HepG2 (cell line): ENCODE data around the gene ANKRD13D. TPM values are rescaled to one million over a fixed set of nuclear protein-coding genes. Genes with fewer than 3 reads are reported as not detected.
A peak's percentile ranks its signal among the peaks of the same experiment; 100 is the strongest.

Experiments
- AKAP8 ChIP-seq: sonication (generic); formaldehyde crosslinking; IDR thresholded peaks from 2 replicates; pipeline ENCODE4 v1.5.1; 2020; ENCODE audit warnings: mild to moderate bottlenecking, missing genetic modification reagents
- ARNT2 ChIP-seq: sonication (generic); formaldehyde crosslinking; IDR thresholded peaks from 2 replicates; pipeline ENCODE4 v1.8.0; 2022; ENCODE audit warnings: mild to moderate bottlenecking, low read depth, missing genetic modification reagents, moderate library complexity
- ATAD3A ChIP-seq: sonication (generic); formaldehyde crosslinking; IDR thresholded peaks from 2 replicates; pipeline ENCODE4 v1.4.0; 2020; ENCODE audit warnings: missing genetic modification reagents
- CBX1 ChIP-seq: IDR thresholded peaks from one replicate; pipeline ENCODE4 v1.6.1; 2016; ENCODE audit warnings: antibody characterized with exemption, low read depth
- CHD4 ChIP-seq: fragments of 200-600 bp; sonication (generic); IDR thresholded peaks from 2 replicates; pipeline ENCODE4 v1.7.0; 2017; ENCODE audit warnings: mild to moderate bottlenecking, low read length, borderline replicate concordance
- EZH2 ChIP-seq: conservative IDR thresholded peaks from 2 replicates; pipeline ENCODE4 v1.6.1; 2012; ENCODE audit warnings: mild to moderate bottlenecking, low read depth, low read length, moderate library complexity
- MBD4 ChIP-seq: IDR thresholded peaks from 2 replicates; pipeline ENCODE4 v1.6.1; 2012; ENCODE audit warnings: low read length, inconsistent platforms, borderline replicate concordance
- MIER3 ChIP-seq: IDR thresholded peaks from 2 replicates; pipeline ENCODE4 v1.6.1; 2016; ENCODE audit warnings: missing compliant biosample characterization, borderline replicate concordance
- NFIC ChIP-seq: IDR thresholded peaks from 2 replicates; pipeline ENCODE4 v1.6.1; 2012; ENCODE audit warnings: mild to moderate bottlenecking, low read length, inconsistent platforms
- RAD21 ChIP-seq: fragments of 450-650 bp; formaldehyde crosslinking; IDR thresholded peaks from 2 replicates; pipeline ENCODE4 v1.5.0; 2020; ENCODE audit warnings: mild to moderate bottlenecking
- RARG ChIP-seq: sonication (generic); formaldehyde crosslinking; IDR thresholded peaks from 2 replicates; pipeline ENCODE4 v1.4.0; 2020; ENCODE audit warnings: low read depth, mild to moderate bottlenecking, missing genetic modification reagents
- RBFOX2 ChIP-seq: fragments of 200-400 bp; formaldehyde crosslinking; IDR thresholded peaks from 2 replicates; pipeline ENCODE4 v1.6.1; 2017; ENCODE audit warnings: low read depth, mild to moderate bottlenecking, low read length
- RBM22 ChIP-seq: fragments of 200-400 bp; formaldehyde crosslinking; optimal IDR thresholded peaks from 2 replicates; pipeline ENCODE3; 2017; ENCODE audit warnings: mild to moderate bottlenecking, low read length, moderate library complexity
- SALL1 ChIP-seq: sonication (generic); formaldehyde crosslinking; IDR thresholded peaks from 2 replicates; pipeline ENCODE4 v1.8.0; 2022; ENCODE audit warnings: mild to moderate bottlenecking, missing genetic modification reagents
- SIX4 ChIP-seq: sonication (generic); formaldehyde crosslinking; IDR thresholded peaks from 2 replicates; pipeline ENCODE4 v1.4.0; 2020; ENCODE audit warnings: missing genetic modification reagents
- STAG1 ChIP-seq: sonication (generic); formaldehyde crosslinking; IDR thresholded peaks from 2 replicates; pipeline ENCODE4 v1.4.0; 2020; ENCODE audit warnings: missing genetic modification reagents
- ZFP82 ChIP-seq: sonication (generic); formaldehyde crosslinking; IDR thresholded peaks from 2 replicates; pipeline ENCODE4 v1.5.1; 2020; ENCODE audit warnings: mild to moderate bottlenecking, missing genetic modification reagents, borderline replicate concordance
- ZMYM3 ChIP-seq: sonication (generic); formaldehyde crosslinking; IDR thresholded peaks from 2 replicates; pipeline ENCODE4 v1.5.1; 2020; ENCODE audit warnings: mild to moderate bottlenecking, missing genetic modification reagents
- ZNF232 ChIP-seq: sonication (generic); formaldehyde crosslinking; IDR thresholded peaks from 2 replicates; pipeline ENCODE4 v1.4.0; 2020; ENCODE audit warnings: missing genetic modification reagents, borderline replicate concordance
- ZNF501 ChIP-seq: sonication (generic); formaldehyde crosslinking; IDR thresholded peaks from 2 replicates; pipeline ENCODE4 v1.5.1; 2020; ENCODE audit warnings: mild to moderate bottlenecking, moderate library complexity, missing genetic modification reagents
- ZNF543 ChIP-seq: sonication (generic); formaldehyde crosslinking; IDR thresholded peaks from 2 replicates; pipeline ENCODE4 v1.4.0; 2020; ENCODE audit warnings: mild to moderate bottlenecking, missing genetic modification reagents
- ZNF768 ChIP-seq: sonication (generic); formaldehyde crosslinking; IDR thresholded peaks from 2 replicates; pipeline ENCODE4 v1.4.0; 2020; ENCODE audit warnings: missing genetic modification reagents
- polyA plus RNA-seq, 8 experiments: library from polyadenylated mRNA; depleted of rRNA in 3 of 8; stranded (reverse) in 7 of 8; unstranded in 1 of 8; fragments of >200 nt; fragmentation: Illumina TruSeq in 4 of 8; extraction: Trizol in 4 of 8; gene quantifications; 2 replicates each; pipeline versions ENCODE4 v1.2.1 to v1.2.3, GENCODE V29; 2011 to 2016; ENCODE audit warnings: low read depth in 4 of 8, missing spikeins in 1 of 8, mixed read lengths in 1 of 8; ENCODE audit not compliant: insufficient read depth in 1 of 8
- total RNA-seq, 5 experiments: library from RNA; depleted of rRNA; stranded (reverse); fragments of >200 nt; fragmentation: Illumina TruSeq; extraction: Trizol; gene quantifications; 2 replicates each; pipeline ENCODE4 v1.2.3, GENCODE V29; 2016; ENCODE audit warnings: low read depth in 1 of 5
- TF ChIP-seq, protein P1 (sequence below): IDR thresholded peaks from 2 replicates; pipeline ENCODE4 v1.6.1; 2016
- TF ChIP-seq, protein P2 (sequence below): IDR thresholded peaks from 2 replicates; pipeline ENCODE4 v1.6.1; 2016; ENCODE audit warnings: missing compliant biosample characterization, missing genetic modification reagents, borderline replicate concordance
- TF ChIP-seq, protein P3 (sequence below): sonication (generic); formaldehyde crosslinking; conservative IDR thresholded peaks from 2 replicates; pipeline ENCODE4 v1.4.0; 2020; ENCODE audit warnings: missing genetic modification reagents
- TF ChIP-seq, protein P4 (sequence below): sonication (generic); formaldehyde crosslinking; IDR thresholded peaks from 2 replicates; pipeline ENCODE4 v1.5.1; 2020; ENCODE audit warnings: missing genetic modification reagents, mild to moderate bottlenecking, borderline replicate concordance

Gene ANKRD13D
- total and polyA plus RNA-seq, 2 of the 13 experiments (the other 11 are each of a cell fraction or from before 2014, with no cell fraction given) = 18.6 to 27.3 TPM

DNA sequence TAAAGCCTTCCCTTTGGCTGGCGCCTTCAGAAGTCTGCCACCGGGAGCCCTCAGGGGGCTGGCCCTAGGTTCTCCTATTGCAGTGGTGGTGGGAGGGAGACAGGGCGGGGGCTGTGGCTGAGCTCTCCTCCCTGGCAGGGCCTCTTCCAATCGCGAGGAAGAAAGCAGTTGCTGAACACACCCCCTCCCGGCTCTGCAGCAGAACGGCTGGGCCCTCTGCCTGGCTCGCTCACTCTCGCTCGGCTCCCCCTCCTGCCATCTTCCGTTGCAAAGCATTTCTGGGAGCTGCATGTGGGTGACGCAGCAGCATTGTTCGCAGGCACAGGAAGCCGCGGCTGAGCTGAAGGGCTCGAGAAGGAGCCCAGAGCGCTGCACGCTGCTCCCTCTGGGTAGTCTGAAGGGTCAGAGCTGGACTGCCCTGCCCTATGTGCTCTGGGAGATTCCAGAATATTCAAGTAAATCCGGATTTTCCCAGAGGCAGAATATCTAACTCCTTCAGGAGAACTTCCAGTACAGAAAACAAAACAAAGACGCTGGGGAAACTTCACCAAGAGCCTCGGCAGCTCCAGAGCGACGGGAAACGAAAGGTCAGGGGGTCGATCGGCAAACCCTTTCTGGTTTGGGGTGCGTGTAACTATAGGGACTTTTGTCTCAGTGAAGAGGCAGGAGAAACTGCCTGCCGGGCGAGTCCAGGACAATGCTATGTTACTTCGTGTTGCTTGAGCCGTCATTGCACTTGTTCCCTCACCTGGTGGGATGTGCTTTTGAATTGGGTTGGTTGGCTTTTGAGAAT is 49.1 kb upstream of the ANKRD13D start (continued):
- TF ChIP-seq ZNF543 (CRISPR knock-in tag) = no peak
- TF ChIP-seq, protein P1, sequence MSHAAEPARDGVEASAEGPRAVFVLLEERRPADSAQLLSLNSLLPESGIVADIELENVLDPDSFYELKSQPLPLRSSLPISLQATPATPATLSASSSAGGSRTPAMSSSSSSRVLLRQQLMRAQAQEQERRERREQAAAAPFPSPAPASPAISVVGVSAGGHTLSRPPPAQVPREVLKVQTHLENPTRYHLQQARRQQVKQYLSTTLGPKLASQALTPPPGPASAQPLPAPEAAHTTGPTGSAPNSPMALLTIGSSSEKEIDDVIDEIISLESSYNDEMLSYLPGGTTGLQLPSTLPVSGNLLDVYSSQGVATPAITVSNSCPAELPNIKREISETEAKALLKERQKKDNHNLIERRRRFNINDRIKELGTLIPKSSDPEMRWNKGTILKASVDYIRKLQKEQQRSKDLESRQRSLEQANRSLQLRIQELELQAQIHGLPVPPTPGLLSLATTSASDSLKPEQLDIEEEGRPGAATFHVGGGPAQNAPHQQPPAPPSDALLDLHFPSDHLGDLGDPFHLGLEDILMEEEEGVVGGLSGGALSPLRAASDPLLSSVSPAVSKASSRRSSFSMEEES (CRISPR knock-in tag) = peak; percentile 63; the same call in 1 of the 2 replicates
- TF ChIP-seq ZNF232 = 0 out of 2 replicates have a peak, but pooled peaks have one; percentile 66
- TF ChIP-seq AKAP8 (CRISPR knock-in tag) = no peak
- TF ChIP-seq ATAD3A (CRISPR knock-in tag) = no peak
- TF ChIP-seq ZNF501 (CRISPR knock-in tag) = peak; percentile 93
- peak; percentile 90 for TF ChIP-seq CBX1
- TF ChIP-seq RAD21 (CRISPR knock-in tag) = peak; percentile 62
- no peak for TF ChIP-seq CHD4
- no peak for TF ChIP-seq NFIC
- no peak for TF ChIP-seq ZMYM3 (CRISPR knock-in tag)
- peak; percentile 86 for TF ChIP-seq SALL1 (CRISPR knock-in tag)
- no peak for TF ChIP-seq RBM22
- TF ChIP-seq EZH2 = no peak
- TF ChIP-seq ZFP82 = 0 out of 2 replicates have a peak, but pooled peaks have one; percentile 32
- TF ChIP-seq ARNT2 (CRISPR knock-in tag) = peak; percentile 71; the same call in 1 of the 2 replicates
- TF ChIP-seq MIER3 (CRISPR knock-in tag) = peak; percentile 89; the same call in 1 of the 2 replicates
- TF ChIP-seq, protein P2, sequence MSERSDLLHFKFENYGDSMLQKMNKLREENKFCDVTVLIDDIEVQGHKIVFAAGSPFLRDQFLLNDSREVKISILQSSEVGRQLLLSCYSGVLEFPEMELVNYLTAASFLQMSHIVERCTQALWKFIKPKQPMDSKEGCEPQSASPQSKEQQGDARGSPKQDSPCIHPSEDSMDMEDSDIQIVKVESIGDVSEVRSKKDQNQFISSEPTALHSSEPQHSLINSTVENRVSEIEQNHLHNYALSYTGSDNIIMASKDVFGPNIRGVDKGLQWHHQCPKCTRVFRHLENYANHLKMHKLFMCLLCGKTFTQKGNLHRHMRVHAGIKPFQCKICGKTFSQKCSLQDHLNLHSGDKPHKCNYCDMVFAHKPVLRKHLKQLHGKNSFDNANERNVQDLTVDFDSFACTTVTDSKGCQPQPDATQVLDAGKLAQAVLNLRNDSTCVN = peak; percentile 89; the same call in 1 of the 2 replicates
- TF ChIP-seq SIX4 (CRISPR knock-in tag) = peak; percentile 52; the same call in 1 of the 2 replicates
- TF ChIP-seq RBFOX2 = peak; percentile 67
- TF ChIP-seq, protein P3, sequence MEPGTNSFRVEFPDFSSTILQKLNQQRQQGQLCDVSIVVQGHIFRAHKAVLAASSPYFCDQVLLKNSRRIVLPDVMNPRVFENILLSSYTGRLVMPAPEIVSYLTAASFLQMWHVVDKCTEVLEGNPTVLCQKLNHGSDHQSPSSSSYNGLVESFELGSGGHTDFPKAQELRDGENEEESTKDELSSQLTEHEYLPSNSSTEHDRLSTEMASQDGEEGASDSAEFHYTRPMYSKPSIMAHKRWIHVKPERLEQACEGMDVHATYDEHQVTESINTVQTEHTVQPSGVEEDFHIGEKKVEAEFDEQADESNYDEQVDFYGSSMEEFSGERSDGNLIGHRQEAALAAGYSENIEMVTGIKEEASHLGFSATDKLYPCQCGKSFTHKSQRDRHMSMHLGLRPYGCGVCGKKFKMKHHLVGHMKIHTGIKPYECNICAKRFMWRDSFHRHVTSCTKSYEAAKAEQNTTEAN (CRISPR knock-in tag) = peak; percentile 55; the same call in 1 of the 2 replicates
- TF ChIP-seq, protein P4, sequence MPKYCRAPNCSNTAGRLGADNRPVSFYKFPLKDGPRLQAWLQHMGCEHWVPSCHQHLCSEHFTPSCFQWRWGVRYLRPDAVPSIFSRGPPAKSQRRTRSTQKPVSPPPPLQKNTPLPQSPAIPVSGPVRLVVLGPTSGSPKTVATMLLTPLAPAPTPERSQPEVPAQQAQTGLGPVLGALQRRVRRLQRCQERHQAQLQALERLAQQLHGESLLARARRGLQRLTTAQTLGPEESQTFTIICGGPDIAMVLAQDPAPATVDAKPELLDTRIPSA = no peak; the same call in 1 of the 2 replicates
- peak; percentile 53; the same call in 1 of the 2 replicates for TF ChIP-seq ZNF768 (CRISPR knock-in tag)
- no peak for TF ChIP-seq RARG (CRISPR knock-in tag)
- TF ChIP-seq STAG1 (CRISPR knock-in tag) = no peak
- TF ChIP-seq MBD4 = no peak
